ENCODE measurements around the gene KMT2C. TPM values are rescaled to one million over a fixed set of nuclear protein-coding genes. Genes with fewer than 3 reads are reported as not detected.

The KMT2C gene
- total RNA-seq, 1 donor from 2014 or later = 54.7 TPM

- TF ChIP-seq CTCF (conservative IDR thresholded peaks at IDR 0.05) = no peak
- Mint-ChIP-seq H3K27me3 (ENCODE audit: low read depth) (no peaks in the 10 kb centered on the region), H3K36me3 (ENCODE audit: low read depth) (peaks cover 21% of the 10 kb centered on the region), H3K9me3 (no peaks in the 10 kb centered on the region), H3K4me3 (no peak overlapping the region), H3K4me1 (no peaks in the 10 kb centered on the region), H3K27ac (ENCODE audit: unreplicated experiment) (no peak overlapping the region)
- no peak for DNase-seq (ENCODE audit: low read depth, low spot score)
These were observed 323.0 kb downstream of the KMT2C start for GRCh38 chr7:152112829-152113228.

- H3K9me3 Mint-ChIP-seq = no peaks in the 10 kb centered on the region
- no peak overlapping the region for H3K4me3 Mint-ChIP-seq
- no peak for TF ChIP-seq CTCF (conservative IDR thresholded peaks at IDR 0.05)
- peaks cover 13% of the 10 kb centered on the region for H3K36me3 Mint-ChIP-seq (ENCODE audit: low read depth)
- DNase-seq (ENCODE audit: low read depth, low spot score) = no peak
- H3K4me1 Mint-ChIP-seq = no peaks in the 10 kb centered on the region
- no peak overlapping the region for H3K27ac Mint-ChIP-seq (ENCODE audit: unreplicated experiment)
- no peaks in the 10 kb centered on the region for H3K27me3 Mint-ChIP-seq (ENCODE audit: low read depth)
These were observed 327.4 kb downstream of the KMT2C start for GRCh38 chr7:152108359-152108758.

GRCh38 chr7:152107945-152108344 lies 327.9 kb downstream of the KMT2C start:
- Mint-ChIP-seq H3K36me3 (ENCODE audit: low read depth) (peaks cover 9% of the 10 kb centered on the region), H3K4me1 (no peaks in the 10 kb centered on the region), H3K4me3 (no peak overlapping the region), H3K27ac (ENCODE audit: unreplicated experiment) (no peak overlapping the region), H3K9me3 (no peaks in the 10 kb centered on the region), H3K27me3 (ENCODE audit: low read depth) (no peaks in the 10 kb centered on the region)
- TF ChIP-seq CTCF (conservative IDR thresholded peaks at IDR 0.05) = no peak
- no peak for DNase-seq (ENCODE audit: low read depth, low spot score)

- H3K36me3 Mint-ChIP-seq (ENCODE audit: low read depth) = peaks cover 9% of the 10 kb centered on the region
- no peak for TF ChIP-seq CTCF (conservative IDR thresholded peaks at IDR 0.05)
- no peaks in the 10 kb centered on the region for H3K27me3 Mint-ChIP-seq (ENCODE audit: low read depth)
- no peaks in the 10 kb centered on the region for H3K9me3 Mint-ChIP-seq
- H3K27ac Mint-ChIP-seq (ENCODE audit: unreplicated experiment) = no peak overlapping the region
- H3K4me3 Mint-ChIP-seq = no peak overlapping the region
- DNase-seq (ENCODE audit: low read depth, low spot score) = no peak
- H3K4me1 Mint-ChIP-seq = no peaks in the 10 kb centered on the region
These were observed 328.8 kb downstream of the KMT2C start for GRCh38 chr7:152106990-152107389.

- Mint-ChIP-seq H3K27me3 (ENCODE audit: low read depth) (no peaks in the 10 kb centered on the region), H3K36me3 (ENCODE audit: low read depth) (peaks cover 12% of the 10 kb centered on the region), H3K4me3 (no peak overlapping the region), H3K9me3 (no peaks in the 10 kb centered on the region), H3K27ac (ENCODE audit: unreplicated experiment) (no peak overlapping the region), H3K4me1 (no peaks in the 10 kb centered on the region)
- TF ChIP-seq CTCF (conservative IDR thresholded peaks at IDR 0.05) = no peak
- DNase-seq (ENCODE audit: low read depth, low spot score) = no peak
These were observed 330.6 kb downstream of the KMT2C start for GRCh38 chr7:152105205-152105604.

- Mint-ChIP-seq H3K27me3 (ENCODE audit: low read depth) (no peaks in the 10 kb centered on the region), H3K27ac (ENCODE audit: unreplicated experiment) (no peak overlapping the region), H3K9me3 (no peaks in the 10 kb centered on the region), H3K4me3 (no peak overlapping the region), H3K36me3 (ENCODE audit: low read depth) (peaks cover 9% of the 10 kb centered on the region), H3K4me1 (no peaks in the 10 kb centered on the region)
- TF ChIP-seq CTCF (conservative IDR thresholded peaks at IDR 0.05) = no peak
- DNase-seq (ENCODE audit: low read depth, low spot score) = no peak
These were observed 332.1 kb downstream of the KMT2C start for GRCh38 chr7:152103691-152104090.
